Sigmoid colon (tissue), 7 donors: ENCODE measurements around the gene METRN. TPM values are rescaled to one million over a fixed set of nuclear protein-coding genes. Genes with fewer than 3 reads are reported as not detected.
A peak's percentile ranks its signal among the peaks of the same experiment; 100 is the strongest.
"Not testable (repeated sequence)": the region's sequence is repeated elsewhere in the genome, so short reads cannot be mapped to it uniquely, and the experiment has no call there.

Experiments used
- DNase-seq: peaks from one replicate; pipeline ENCODE4 v3.0.0-alpha.2; 2019
- H3K27ac ChIP-seq, 4 donors: fragments of 200-600 bp; sonication (generic); one replicate each; pipeline ENCODE4 v1.5.1; 2016 to 2019; ENCODE audit warnings: mild to moderate bottlenecking in 1 of 4
- H3K27me3 ChIP-seq, 3 donors: fragments of 200-600 bp; sonication (generic); one replicate each; pipeline ENCODE4 v1.5.1; 2019; ENCODE audit warnings: mild to moderate bottlenecking in 1 of 3
- H3K36me3 ChIP-seq, 4 donors: fragments of 200-600 bp; sonication (generic); one replicate each; pipeline ENCODE4 v1.5.1; 2016 to 2019
- H3K4me1 ChIP-seq, 4 donors: fragments of 200-600 bp; sonication (generic); one replicate each; pipeline ENCODE4 v1.5.1; 2017 to 2019
- H3K4me3 ChIP-seq, 4 donors: fragments of 200-600 bp; sonication (generic); one replicate each; pipeline ENCODE4 v1.5.1; 2017 to 2019; ENCODE audit warnings: mild to moderate bottlenecking in 2 of 4, moderate library complexity in 1 of 4
- H3K9me3 ChIP-seq, 4 donors: fragments of 200-600 bp in 3 of 4; sonication (generic) in 3 of 4; one replicate each; pipeline versions ENCODE4 v1.5.1 to v1.6.1; 2013 to 2019
- EP300 ChIP-seq, 4 donors: sonication (generic); formaldehyde crosslinking; IDR thresholded peaks; one replicate each; pipeline ENCODE4 v1.6.1; 2017; ENCODE audit warnings: antibody characterized with exemption in 4 of 4
- POLR2A ChIP-seq, 2 donors: fragments of 450-650 bp; IDR thresholded peaks; one replicate each; pipeline ENCODE4 v1.6.1; 2016; ENCODE audit warnings: antibody characterized with exemption in 2 of 2, mild to moderate bottlenecking in 2 of 2, moderate library complexity in 2 of 2
- POLR2AphosphoS5 ChIP-seq, 4 donors: sonication (generic); formaldehyde crosslinking; IDR thresholded peaks; one replicate each; pipeline ENCODE4 v1.6.1; 2017; ENCODE audit warnings: antibody characterized with exemption in 4 of 4
- WGBS, 2 donors: extraction: QIAGEN DNeasy Blood & Tissue Kit; methylation state at CpG; one replicate each; pipeline ENCODE4 v1.1.7; 2013; 5-methylcytosine and 5-hydroxymethylcytosine counted together
- intact Hi-C: fragments of 100-400 bp; cut with DNase I; formaldehyde crosslinking; loops from one replicate; pipeline ENCODE4 v1.15.1; 2023
- polyA plus RNA-seq, 3 donors: library from polyadenylated mRNA; stranded (reverse); fragments of 200-250 nt; gene quantifications; one replicate each; pipeline ENCODE4 v1.2.3, GENCODE V29; 2013
- total RNA-seq, 4 donors: library from RNA; depleted of rRNA; stranded (reverse); fragments of >200 nt; gene quantifications; one replicate each; pipeline ENCODE4 v1.1.0, GENCODE V29; 2016
- TF ChIP-seq, protein P1 (sequence below), 4 experiments: fragments of 450-650 bp in 3 of 4; fragments of 200-600 bp in 1 of 4; IDR thresholded peaks; one replicate each; pipeline ENCODE4 v1.5.1; 2016 to 2019; ENCODE audit warnings: antibody characterized with exemption in 4 of 4, mild to moderate bottlenecking in 3 of 4, moderate library complexity in 2 of 4
- donor health status: healthy with polysubstance abuse.
- donor health status: Bipolar disorder and iron deficiency.
- donor health status: healthy.

METRN gene
- total and polyA plus RNA-seq, 7 donors: 16.5 to 49.9 (median 31.8) TPM

DNA sequence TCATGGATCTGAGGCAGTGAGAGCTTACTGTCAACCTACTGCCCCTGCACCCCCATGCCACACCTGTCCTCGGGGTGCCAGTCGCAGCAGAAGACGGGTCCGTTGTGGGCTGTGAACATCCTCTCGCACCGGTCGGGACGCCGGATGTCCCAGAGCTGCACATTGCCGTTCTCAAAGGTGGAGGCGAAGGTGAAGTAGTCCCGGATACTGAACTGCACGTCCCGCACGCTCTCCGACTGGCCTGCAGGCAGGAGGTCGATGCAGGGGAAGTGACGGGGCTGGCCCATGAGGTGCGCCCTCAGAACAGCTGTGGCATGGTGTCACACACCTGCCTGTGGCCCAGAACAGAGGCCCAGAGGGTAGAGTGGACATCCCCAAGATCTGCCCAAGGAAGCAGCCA lies 27.4 kb upstream of the METRN start:
- no peak overlapping the region for H3K27ac ChIP-seq
- intact Hi-C loops: loop anchor here (10.0 kb wide), 1 partner anchor 1087 kb away; the partner anchor contains the start of genes EME2, MRPS34 and NME3
- TF ChIP-seq POLR2A (IDR thresholded peaks at IDR 0.05) (no peak), POLR2AphosphoS5 (IDR thresholded peaks at IDR 0.05) (no peak), EP300 (IDR thresholded peaks at IDR 0.05) (no peak)
- TF ChIP-seq, protein P1, sequence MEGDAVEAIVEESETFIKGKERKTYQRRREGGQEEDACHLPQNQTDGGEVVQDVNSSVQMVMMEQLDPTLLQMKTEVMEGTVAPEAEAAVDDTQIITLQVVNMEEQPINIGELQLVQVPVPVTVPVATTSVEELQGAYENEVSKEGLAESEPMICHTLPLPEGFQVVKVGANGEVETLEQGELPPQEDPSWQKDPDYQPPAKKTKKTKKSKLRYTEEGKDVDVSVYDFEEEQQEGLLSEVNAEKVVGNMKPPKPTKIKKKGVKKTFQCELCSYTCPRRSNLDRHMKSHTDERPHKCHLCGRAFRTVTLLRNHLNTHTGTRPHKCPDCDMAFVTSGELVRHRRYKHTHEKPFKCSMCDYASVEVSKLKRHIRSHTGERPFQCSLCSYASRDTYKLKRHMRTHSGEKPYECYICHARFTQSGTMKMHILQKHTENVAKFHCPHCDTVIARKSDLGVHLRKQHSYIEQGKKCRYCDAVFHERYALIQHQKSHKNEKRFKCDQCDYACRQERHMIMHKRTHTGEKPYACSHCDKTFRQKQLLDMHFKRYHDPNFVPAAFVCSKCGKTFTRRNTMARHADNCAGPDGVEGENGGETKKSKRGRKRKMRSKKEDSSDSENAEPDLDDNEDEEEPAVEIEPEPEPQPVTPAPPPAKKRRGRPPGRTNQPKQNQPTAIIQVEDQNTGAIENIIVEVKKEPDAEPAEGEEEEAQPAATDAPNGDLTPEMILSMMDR (IDR thresholded peaks at IDR 0.05): no peak
- peaks cover 3 to 31% (median 11%) of the 10 kb centered on the region in 4 donors for H3K36me3 ChIP-seq
- peaks cover 0 to 63% (median 56%) of the 10 kb centered on the region in 4 donors for H3K4me1 ChIP-seq
- WGBS, 2 donors: 92 to 93% methylated on average over 19 of the region's 19 CpGs
- H3K4me3 ChIP-seq: no peak overlapping the region
- no peaks in the 10 kb centered on the region for H3K9me3 ChIP-seq
- H3K27me3 ChIP-seq: peaks cover 0 to 10% (median 0%) of the 10 kb centered on the region in 3 donors
- DNase-seq: no peak

DNA sequence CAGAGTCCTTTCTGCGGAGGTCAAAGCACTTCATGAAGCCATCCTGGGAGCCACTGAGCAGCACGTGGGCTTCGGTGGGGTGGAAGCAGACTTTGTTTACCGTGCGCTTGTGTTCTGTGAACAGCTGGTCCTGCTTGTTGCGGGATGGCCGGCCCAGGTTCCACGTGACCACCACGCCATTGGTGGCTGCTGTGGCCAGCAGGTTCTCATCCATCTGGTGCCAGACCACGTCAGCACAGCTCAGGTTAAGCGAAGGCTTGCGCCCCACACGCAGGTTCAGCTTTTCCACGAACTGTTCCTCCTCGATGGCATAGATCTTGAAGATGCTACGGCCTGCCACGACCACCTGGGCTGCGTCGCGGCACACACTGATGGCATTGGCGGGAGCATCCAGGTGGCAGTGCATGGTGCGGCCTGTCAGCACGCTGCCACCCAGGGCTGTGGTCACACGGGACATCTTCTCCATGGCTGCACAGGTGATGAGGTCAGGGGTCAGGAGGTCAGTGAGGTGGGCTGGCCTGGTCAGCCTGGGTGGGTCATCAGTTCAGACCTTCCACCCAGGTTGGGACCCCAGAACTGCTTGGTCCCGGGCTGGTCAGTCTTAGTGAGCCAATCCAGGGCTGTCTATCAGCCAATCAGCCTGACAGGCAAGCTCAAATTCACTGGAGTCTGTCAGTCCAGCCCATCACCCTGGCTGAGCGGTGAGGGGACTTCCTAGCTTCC lies 25.6 kb upstream of the METRN start:
- 80 to 86% methylated on average over 26 of the region's 26 CpGs for WGBS, 2 donors
- intact Hi-C loops: loop anchor here (10.0 kb wide), 1 partner anchor 1085 kb away; the partner anchor contains the start of genes EME2, MRPS34 and NME3
- peak overlapping the region; percentile 75 to 91 (median 81) for H3K4me3 ChIP-seq
- peaks cover 16 to 29% (median 17%) of the 10 kb centered on the region in 3 donors for H3K27me3 ChIP-seq
- TF ChIP-seq, protein P1 (IDR thresholded peaks at IDR 0.05): no peak
- no peak for TF ChIP-seq EP300 (IDR thresholded peaks at IDR 0.05)
- TF ChIP-seq POLR2A (IDR thresholded peaks at IDR 0.05): no peak
- TF ChIP-seq POLR2AphosphoS5 (IDR thresholded peaks at IDR 0.05): no peak
- H3K9me3 ChIP-seq: no peaks in the 10 kb centered on the region
- H3K27ac ChIP-seq: peak overlapping the region; percentile 85 to 87 (median 86)
- H3K36me3 ChIP-seq: peaks cover 0 to 23% (median 4%) of the 10 kb centered on the region in 4 donors
- no peak for DNase-seq
- peaks cover 0 to 58% (median 48%) of the 10 kb centered on the region in 4 donors for H3K4me1 ChIP-seq

DNA sequence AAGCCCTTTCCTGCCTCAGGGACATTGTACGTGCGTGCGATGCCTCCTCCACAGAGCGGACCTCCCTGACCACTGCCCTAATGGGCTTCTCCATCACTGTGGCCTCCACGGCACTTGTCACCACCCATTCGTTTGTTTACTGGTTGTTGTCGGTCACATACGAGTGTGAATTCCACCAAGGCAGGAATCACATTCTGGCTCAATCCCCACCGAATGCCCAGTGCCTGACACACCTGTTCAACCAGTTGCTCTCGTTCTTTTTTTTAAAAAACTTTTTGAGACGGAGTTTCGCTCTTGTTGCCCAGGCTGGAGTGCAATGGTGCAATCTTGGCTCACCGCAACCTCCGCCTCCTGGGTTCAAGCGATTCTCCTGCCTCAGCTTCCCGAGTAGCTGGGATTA lies 23.7 kb upstream of the METRN start:
- H3K4me3 ChIP-seq, intact Hi-C loops, DNase-seq, H3K27ac ChIP-seq, H3K9me3 ChIP-seq: not testable (repeated sequence)
- H3K36me3 ChIP-seq: peaks cover 0 to 17% (median 4%) of the 10 kb centered on the region in 4 donors
- peaks cover 0 to 54% (median 44%) of the 10 kb centered on the region in 4 donors for H3K4me1 ChIP-seq
- peaks cover 32 to 48% (median 36%) of the 10 kb centered on the region in 3 donors for H3K27me3 ChIP-seq
- 84 to 90% methylated on average over 16 of the region's 16 CpGs for WGBS, 2 donors

DNA sequence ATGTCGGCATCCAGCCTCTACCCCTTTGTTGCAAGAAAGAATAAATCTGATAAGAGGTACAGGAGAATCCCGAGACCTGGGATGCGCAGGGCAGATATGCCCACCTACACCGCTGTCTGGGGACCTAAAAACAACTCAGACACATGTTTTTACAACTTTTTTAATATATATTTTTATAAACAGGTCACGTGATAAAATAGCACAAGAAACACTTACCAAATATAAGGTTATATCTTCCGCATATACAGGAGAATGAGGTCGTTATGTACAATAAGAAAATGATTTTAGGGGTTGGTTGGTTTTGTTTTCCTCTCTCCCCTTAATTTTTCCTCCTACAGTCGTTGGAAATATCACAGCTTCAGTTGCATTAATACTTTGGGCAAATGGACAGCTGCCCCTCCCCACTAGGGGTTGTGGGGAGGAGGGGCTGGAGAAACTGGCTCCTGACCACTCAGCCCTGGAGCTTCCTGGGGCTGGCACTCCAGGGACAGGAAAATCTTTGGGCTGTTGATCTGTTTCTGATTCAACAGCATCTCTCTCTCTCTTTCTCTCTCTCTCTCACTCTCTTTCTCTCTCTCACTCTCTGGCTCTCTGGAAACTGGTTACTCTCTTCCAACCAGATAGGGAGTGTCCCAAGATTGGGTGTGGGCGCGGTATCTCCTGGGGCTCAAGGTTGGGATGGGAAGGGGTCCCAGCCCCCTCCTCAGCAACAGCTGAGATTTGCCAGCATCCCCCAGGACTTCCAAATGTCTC lies 22.4 kb upstream of the METRN start:
- H3K27ac ChIP-seq: no peak overlapping the region
- peaks cover 39 to 61% (median 48%) of the 10 kb centered on the region in 3 donors for H3K27me3 ChIP-seq
- H3K36me3 ChIP-seq: peaks cover 0 to 4% (median 0%) of the 10 kb centered on the region in 4 donors
- WGBS, 2 donors: 48 to 64% methylated on average over 10 of the region's 10 CpGs
- H3K4me3 ChIP-seq: no peak overlapping the region
- no peaks in the 10 kb centered on the region for H3K9me3 ChIP-seq
- intact Hi-C loops: no loop called here
- peaks cover 0 to 54% (median 42%) of the 10 kb centered on the region in 4 donors for H3K4me1 ChIP-seq
- TF ChIP-seq, protein P1 (IDR thresholded peaks at IDR 0.05): no peak
- TF ChIP-seq EP300 (IDR thresholded peaks at IDR 0.05) (no peak), POLR2AphosphoS5 (IDR thresholded peaks at IDR 0.05) (no peak), POLR2A (IDR thresholded peaks at IDR 0.05) (no peak)
- DNase-seq: no peak

DNA sequence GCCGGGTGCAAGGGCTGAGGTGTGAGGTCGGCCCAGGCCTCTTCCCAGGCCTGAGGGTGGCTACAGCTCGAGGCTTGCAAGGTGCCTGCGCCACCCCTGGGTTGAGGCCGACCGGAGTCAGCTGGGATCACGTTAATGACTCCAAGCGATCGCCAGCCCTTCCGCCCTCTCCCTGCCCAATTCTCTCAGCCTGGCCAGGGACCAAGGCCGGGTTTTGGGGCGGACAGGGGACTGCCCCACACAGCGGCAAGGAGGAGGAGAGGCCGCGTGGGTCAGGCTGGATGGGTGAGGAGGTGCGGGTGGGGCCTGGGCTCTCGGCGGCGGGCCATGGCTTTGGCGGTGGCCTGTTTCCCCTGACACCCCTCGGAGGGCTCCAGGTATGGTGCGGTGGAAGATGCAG lies 21.6 kb upstream of the METRN start:
- Histone ChIP-seq H3K4me3 (no peak overlapping the region), H3K36me3 (no peaks in the 10 kb centered on the region), H3K27ac (no peak overlapping the region), H3K27me3 (peaks cover 39 to 66% (median 48%) of the 10 kb centered on the region in 3 donors), H3K9me3 (no peaks in the 10 kb centered on the region), H3K4me1 (peaks cover 0 to 51% (median 41%) of the 10 kb centered on the region in 4 donors)
- WGBS, 2 donors: 33 to 41% methylated on average over 22 of the region's 22 CpGs
- TF ChIP-seq POLR2A (IDR thresholded peaks at IDR 0.05): no peak
- TF ChIP-seq, protein P1 (IDR thresholded peaks at IDR 0.05): no peak
- TF ChIP-seq EP300 (IDR thresholded peaks at IDR 0.05): no peak
- no peak for TF ChIP-seq POLR2AphosphoS5 (IDR thresholded peaks at IDR 0.05)
- intact Hi-C loops: no loop called here
- no peak for DNase-seq
